HG03460 (cell line): Measurements from ENCODE around the gene EDC3.

Source experiments
- ATAC-seq: cut with Tn5 transposase; IDR thresholded peaks from one replicate; pipeline ENCODE4 v1.9.1; 2021; ENCODE audit not compliant: unreplicated experiment

Gene EDC3

GRCh38 chr15:74626752-74627692, 68.8 kb downstream of the EDC3 start:
- peak; percentile 47 for ATAC-seq

GRCh38 chr15:74626336-74626735, 69.5 kb downstream of the EDC3 start:
- no peak for ATAC-seq

DNA sequence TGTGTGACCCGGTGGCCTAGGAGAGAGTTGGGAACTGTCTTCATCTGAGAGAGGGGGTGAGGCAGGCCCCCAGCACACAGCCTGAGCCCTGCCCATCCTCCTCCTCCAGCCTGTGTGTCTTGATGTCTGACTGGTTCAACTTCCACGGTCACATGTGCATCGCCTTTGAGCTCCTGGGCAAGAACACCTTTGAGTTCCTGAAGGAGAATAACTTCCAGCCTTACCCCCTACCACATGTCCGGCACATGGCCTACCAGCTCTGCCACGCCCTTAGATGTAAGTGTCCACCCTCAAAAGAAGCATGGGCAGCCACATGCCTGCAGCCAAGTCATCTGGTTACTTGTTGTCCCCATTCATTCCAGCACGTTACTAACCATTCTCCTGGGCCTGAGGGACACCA, 70.1 kb downstream of the EDC3 start:
- ATAC-seq = no peak

- no peak for ATAC-seq
Measured at GRCh38 chr15:74624020-74624602, 71.7 kb downstream of the EDC3 start.

GRCh38 chr15:74622758-74623157, 73.1 kb downstream of the EDC3 start:
- no peak for ATAC-seq

GRCh38 chr15:74621936-74622335, 73.9 kb downstream of the EDC3 start:
- no peak for ATAC-seq

DNA sequence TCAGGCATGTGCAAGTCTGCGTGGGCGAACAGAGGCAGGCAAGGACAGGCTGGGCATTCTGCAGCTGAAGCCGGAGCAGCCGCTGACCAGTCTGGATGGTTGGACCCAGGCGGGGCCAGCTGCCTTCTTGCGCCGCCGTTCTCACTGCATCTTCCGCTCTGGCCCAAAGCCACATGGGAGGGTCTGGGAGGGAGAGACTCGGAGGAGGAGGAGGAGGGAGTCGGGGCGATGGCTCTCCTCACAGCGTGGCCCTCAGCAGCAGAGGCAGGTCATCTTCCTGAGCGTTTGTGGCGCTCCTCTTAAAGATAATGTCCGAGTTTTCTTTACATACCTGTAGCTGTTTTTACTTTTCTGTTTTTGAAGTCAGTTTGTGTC, 74.3 kb downstream of the EDC3 start:
- ATAC-seq = no peak

- no peak for ATAC-seq
Measured at GRCh38 chr15:74620636-74621545, 74.9 kb downstream of the EDC3 start.

- ATAC-seq = no peak
Measured at GRCh38 chr15:74619916-74620635, 75.7 kb downstream of the EDC3 start.

DNA sequence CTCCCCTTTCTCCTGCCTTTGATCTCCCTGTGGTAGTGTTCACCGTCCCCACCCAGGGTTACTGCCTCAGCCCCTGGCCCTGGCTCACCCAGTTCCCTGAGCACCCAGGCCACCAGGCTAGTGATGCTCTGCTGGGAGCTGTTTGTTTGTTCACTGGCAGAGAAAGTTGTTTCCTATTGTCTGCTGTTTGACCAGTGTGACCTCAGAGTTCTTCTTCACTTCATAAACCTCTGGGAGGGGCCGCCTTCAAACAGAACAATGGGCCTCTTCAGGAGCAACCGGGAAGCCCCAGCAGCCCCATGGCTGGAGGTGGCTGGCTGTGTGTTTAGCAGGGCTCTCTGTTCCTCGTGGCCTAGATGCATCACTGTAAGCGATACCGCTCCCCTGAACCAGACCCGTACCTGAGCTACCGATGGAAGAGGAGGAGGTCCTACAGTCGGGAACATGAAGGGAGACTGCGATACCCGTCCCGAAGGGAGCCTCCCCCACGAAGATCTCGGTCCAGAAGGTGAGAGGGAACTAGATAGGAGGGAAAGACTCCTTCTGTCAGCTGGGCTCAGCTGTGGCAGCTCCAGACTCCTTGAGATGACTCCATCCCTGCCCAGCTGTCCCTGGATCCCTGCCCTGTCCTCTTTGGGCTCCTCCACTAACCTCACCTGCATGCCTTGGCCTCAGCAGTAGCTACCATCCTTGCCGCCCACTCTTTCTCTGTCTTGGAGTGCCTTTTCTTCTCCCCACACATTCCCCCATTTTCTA, 76.8 kb downstream of the EDC3 start:
- ATAC-seq = no peak

DNA sequence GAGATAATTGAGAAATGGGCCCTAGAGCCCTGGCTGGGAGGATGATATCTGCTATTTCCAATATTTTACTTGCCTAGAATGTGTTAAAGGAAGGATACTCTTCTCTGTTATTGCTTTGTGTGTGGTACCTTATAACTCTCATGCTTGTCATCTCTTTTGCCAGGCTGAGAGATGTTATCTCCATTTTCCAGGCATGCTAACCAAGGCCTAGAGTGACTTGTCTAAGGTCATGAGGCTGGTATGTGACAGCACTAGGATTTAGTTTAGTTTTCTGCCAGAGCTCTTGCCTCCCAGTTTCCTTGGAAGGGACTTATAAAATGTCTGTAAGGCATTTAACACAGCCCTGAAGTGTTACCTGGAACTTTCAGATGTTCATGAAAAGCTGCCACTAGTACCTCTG, 78.8 kb downstream of the EDC3 start:
- no peak for ATAC-seq

- ATAC-seq = no peak
Measured at GRCh38 chr15:74616366-74616939, 79.4 kb downstream of the EDC3 start.

GRCh38 chr15:74615508-74616365, 80.1 kb downstream of the EDC3 start, which contains the start of gene CLK3:
Gene CLK3, plus strand, starts transcription at chr15:74615836. Its CDS starts 3,361 bp downstream, at chr15:74619197.
- peak; percentile 78 for ATAC-seq

GRCh38 chr15:74614744-74615507, 80.9 kb downstream of the EDC3 start:
- ATAC-seq = peak; percentile 48

- ATAC-seq = no peak
Measured at GRCh38 chr15:74613953-74614743, 81.7 kb downstream of the EDC3 start.

DNA sequence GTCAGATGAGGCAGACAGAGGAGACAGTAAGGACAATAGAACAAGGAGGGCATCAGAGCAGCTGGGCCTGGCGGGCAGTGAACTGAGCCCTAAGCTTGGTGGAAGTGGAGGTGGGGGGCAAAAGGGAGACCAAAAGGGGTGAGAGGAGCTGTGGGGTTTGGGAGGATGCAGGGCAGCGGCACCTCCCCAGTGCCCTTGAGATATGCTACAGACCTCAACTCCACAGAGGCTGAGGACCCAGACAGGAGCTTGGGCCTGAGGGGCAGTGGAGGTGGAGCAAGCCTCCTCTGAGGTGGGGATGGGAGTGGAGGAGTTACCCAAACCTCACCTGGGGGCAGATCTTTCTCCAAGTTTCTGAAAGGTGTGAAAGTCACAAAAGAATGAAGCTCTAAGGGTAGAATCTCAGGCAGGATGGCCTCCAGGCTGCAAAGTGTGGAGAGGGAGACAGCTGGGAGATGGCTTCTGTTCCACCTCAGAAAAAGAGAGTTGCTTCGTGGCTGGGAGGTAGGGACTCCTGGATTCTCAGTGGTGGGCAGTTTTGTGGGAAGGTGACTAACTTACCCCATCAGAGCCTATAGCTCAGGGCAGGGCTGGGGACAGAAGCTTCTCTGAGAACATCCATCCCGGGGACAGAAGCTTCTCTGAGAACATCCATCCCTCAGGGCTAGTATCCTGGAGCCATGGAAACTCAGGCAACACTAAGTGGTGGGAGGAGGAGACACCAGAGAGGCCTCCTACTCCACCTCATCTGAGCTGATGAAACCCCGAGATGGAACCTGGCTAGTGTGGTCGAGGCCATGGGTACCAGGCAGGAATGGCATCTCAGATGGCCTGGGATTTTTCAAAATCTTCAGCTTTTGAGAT, 82.5 kb downstream of the EDC3 start:
- no peak for ATAC-seq
